BLaER1 (cell line): ENCODE measurements around the gene MSH3.
"Not testable (repeated sequence)": the region's sequence is repeated elsewhere in the genome, so short reads cannot be mapped to it uniquely, and the experiment has no call there.

Experiments used
- H3K27ac ChIP-seq: shearing (Covaris generic); formaldehyde crosslinking; 2 replicates; pipeline ENCODE4 v1.8.1; 2022
- H3K27me3 ChIP-seq: shearing (Covaris generic); formaldehyde crosslinking; 2 replicates; pipeline ENCODE4 v1.8.1; 2022
- H3K36me3 ChIP-seq: shearing (Covaris generic); formaldehyde crosslinking; 2 replicates; pipeline ENCODE4 v1.8.1; 2022
- H3K4me1 ChIP-seq: shearing (Covaris generic); formaldehyde crosslinking; 2 replicates; pipeline ENCODE4 v1.8.1; 2022
- H3K4me2 ChIP-seq: shearing (Covaris generic); formaldehyde crosslinking; 2 replicates; pipeline ENCODE4 v1.8.1; 2022
- H3K4me3 ChIP-seq: shearing (Covaris generic); formaldehyde crosslinking; 2 replicates; pipeline ENCODE4 v1.8.1; 2022
- H3K9ac ChIP-seq: shearing (Covaris generic); formaldehyde crosslinking; 2 replicates; pipeline ENCODE4 v1.8.1; 2022
- H3K9me3 ChIP-seq: shearing (Covaris generic); formaldehyde crosslinking; 2 replicates; pipeline ENCODE4 v1.8.1; 2022
- H4K20me1 ChIP-seq: shearing (Covaris generic); formaldehyde crosslinking; 2 replicates; pipeline ENCODE4 v1.8.1; 2022
- Cebpa-rat ChIP-seq: shearing (Covaris generic); IDR thresholded peaks from 2 replicates; pipeline ENCODE4 v1.8.1; 2022

The MSH3 gene

GRCh38 chr5:80654054-80654390 is 430 bp upstream of the MSH3 start:
- Histone ChIP-seq H3K36me3 (peaks cover 27% of the 10 kb centered on the region), H3K9ac (peak overlapping the region; percentile 89), H4K20me1 (peaks cover 17% of the 10 kb centered on the region), H3K4me1 (peaks cover 27% of the 10 kb centered on the region), H3K9me3 (no peaks in the 10 kb centered on the region), H3K27ac (peak overlapping the region; percentile 93), H3K4me2 (peak overlapping the region; percentile 93; the same call in 1 of the 2 replicates), H3K27me3 (no peaks in the 10 kb centered on the region), H3K4me3 (peak overlapping the region; percentile 83)
- TF ChIP-seq Cebpa-rat = no peak

- peaks cover 27% of the 10 kb centered on the region for H3K4me1 ChIP-seq
- peaks cover 39% of the 10 kb centered on the region for H3K36me3 ChIP-seq
- H3K9ac ChIP-seq = peak overlapping the region; percentile 87
- H3K4me3 ChIP-seq = peak overlapping the region; percentile 83
- H4K20me1 ChIP-seq = peaks cover 17% of the 10 kb centered on the region
- H3K4me2 ChIP-seq = peak overlapping the region; percentile 74
- TF ChIP-seq Cebpa-rat = no peak
- H3K27ac ChIP-seq = peak overlapping the region; percentile 93
- no peaks in the 10 kb centered on the region for H3K27me3 ChIP-seq
- H3K9me3 ChIP-seq = peaks cover 4% of the 10 kb centered on the region; the same call in 1 of the 2 replicates
Observed at GRCh38 chr5:80655231-80655774, 851 bp downstream of the MSH3 start.

- no peak for TF ChIP-seq Cebpa-rat
- Histone ChIP-seq H3K9me3 (peaks cover 4% of the 10 kb centered on the region; the same call in 1 of the 2 replicates), H3K36me3 (peaks cover 49% of the 10 kb centered on the region), H3K4me2 (peak overlapping the region; percentile 74; the same call in 1 of the 2 replicates), H3K27ac (no peak overlapping the region), H3K4me3 (no peak overlapping the region), H3K4me1 (peaks cover 27% of the 10 kb centered on the region), H3K9ac (no peak overlapping the region), H3K27me3 (no peaks in the 10 kb centered on the region), H4K20me1 (peaks cover 17% of the 10 kb centered on the region)
Observed at GRCh38 chr5:80656425-80656824, 2.0 kb downstream of the MSH3 start.

- H3K9me3 ChIP-seq = peaks cover 4% of the 10 kb centered on the region; the same call in 1 of the 2 replicates
- no peak overlapping the region for H3K27ac ChIP-seq
- H3K36me3 ChIP-seq = peaks cover 73% of the 10 kb centered on the region
- no peak overlapping the region for H3K4me2 ChIP-seq
- no peaks in the 10 kb centered on the region for H3K27me3 ChIP-seq
- H3K9ac ChIP-seq = no peak overlapping the region
- H3K4me3 ChIP-seq = no peak overlapping the region
- H4K20me1 ChIP-seq = peaks cover 3% of the 10 kb centered on the region
- peaks cover 11% of the 10 kb centered on the region for H3K4me1 ChIP-seq
- no peak for TF ChIP-seq Cebpa-rat
Observed at GRCh38 chr5:80659106-80659505, 4.7 kb downstream of the MSH3 start.

GRCh38 chr5:80660661-80661060 is 6.2 kb downstream of the MSH3 start:
- not testable (repeated sequence) for H3K9me3 ChIP-seq, H4K20me1 ChIP-seq, H3K27ac ChIP-seq, H3K27me3 ChIP-seq, H3K9ac ChIP-seq, H3K4me1 ChIP-seq, H3K4me3 ChIP-seq, H3K4me2 ChIP-seq
- H3K36me3 ChIP-seq = peaks cover 87% of the 10 kb centered on the region

GRCh38 chr5:80662108-80662507 is 7.7 kb downstream of the MSH3 start:
- peaks cover 4% of the 10 kb centered on the region; the same call in 1 of the 2 replicates for H3K9me3 ChIP-seq
- no peak overlapping the region for H3K9ac ChIP-seq
- no peak overlapping the region for H3K4me3 ChIP-seq
- no peak overlapping the region for H3K27ac ChIP-seq
- no peaks in the 10 kb centered on the region for H4K20me1 ChIP-seq
- no peaks in the 10 kb centered on the region; the same call in 1 of the 2 replicates for H3K4me1 ChIP-seq
- H3K4me2 ChIP-seq = no peak overlapping the region
- H3K36me3 ChIP-seq = peaks cover 91% of the 10 kb centered on the region
- TF ChIP-seq Cebpa-rat = no peak
- no peaks in the 10 kb centered on the region for H3K27me3 ChIP-seq

GRCh38 chr5:80665057-80665456 is 10.6 kb downstream of the MSH3 start:
- no peaks in the 10 kb centered on the region for H3K27me3 ChIP-seq
- peaks cover 3% of the 10 kb centered on the region; the same call in 1 of the 2 replicates for H3K9me3 ChIP-seq
- no peak for TF ChIP-seq Cebpa-rat
- H3K36me3 ChIP-seq = peaks cover 72% of the 10 kb centered on the region
- H3K4me1 ChIP-seq = peaks cover 28% of the 10 kb centered on the region
- H3K4me2 ChIP-seq = no peak overlapping the region
- no peak overlapping the region for H3K27ac ChIP-seq
- H4K20me1 ChIP-seq = no peaks in the 10 kb centered on the region
- H3K9ac ChIP-seq = no peak overlapping the region
- H3K4me3 ChIP-seq = no peak overlapping the region

- Histone ChIP-seq H3K4me1 (peaks cover 42% of the 10 kb centered on the region), H3K27me3 (no peaks in the 10 kb centered on the region), H4K20me1 (no peaks in the 10 kb centered on the region), H3K9ac (peak overlapping the region; percentile 66; the same call in 1 of the 2 replicates), H3K27ac (peak overlapping the region; percentile 80), H3K9me3 (no peaks in the 10 kb centered on the region), H3K4me3 (0 out of 2 replicates have a peak overlapping the region, but pooled peaks have one; percentile 62), H3K4me2 (peak overlapping the region; percentile 98), H3K36me3 (peaks cover 65% of the 10 kb centered on the region)
- TF ChIP-seq Cebpa-rat = no peak
Observed at GRCh38 chr5:80667384-80667783, 12.9 kb downstream of the MSH3 start.

GRCh38 chr5:80668016-80668969 is 13.8 kb downstream of the MSH3 start:
- H3K27me3 ChIP-seq = no peaks in the 10 kb centered on the region
- H3K4me3 ChIP-seq = peak overlapping the region; percentile 62
- H3K9ac ChIP-seq = peak overlapping the region; percentile 66
- H3K27ac ChIP-seq = peak overlapping the region; percentile 80
- peaks cover 65% of the 10 kb centered on the region for H3K36me3 ChIP-seq
- TF ChIP-seq Cebpa-rat = no peak
- H3K4me2 ChIP-seq = peak overlapping the region; percentile 98
- peaks cover 42% of the 10 kb centered on the region for H3K4me1 ChIP-seq
- no peaks in the 10 kb centered on the region for H3K9me3 ChIP-seq
- H4K20me1 ChIP-seq = no peaks in the 10 kb centered on the region

GRCh38 chr5:80672140-80672736 is 17.8 kb downstream of the MSH3 start:
- Histone ChIP-seq H4K20me1 (no peaks in the 10 kb centered on the region), H3K36me3 (peaks cover 68% of the 10 kb centered on the region), H3K9me3 (no peaks in the 10 kb centered on the region), H3K4me3 (no peak overlapping the region), H3K27me3 (no peaks in the 10 kb centered on the region), H3K9ac (no peak overlapping the region), H3K4me2 (no peak overlapping the region), H3K4me1 (peaks cover 40% of the 10 kb centered on the region), H3K27ac (no peak overlapping the region)
- TF ChIP-seq Cebpa-rat = no peak
